Stimulated activated CD8-positive, alpha-beta memory T cell treated with anti-CD3 and anti-CD28 coated beads, Interleukin-12 subunit alpha, Interleukin-12 subunit beta, amount 100 ng/mL, for 24 hours (primary cell): ENCODE measurements around the gene DGUOK.

ENCODE experiments used
- DNase-seq: peaks from one replicate; pipeline ENCODE4 v3.0.0-alpha.2; 2020; ENCODE audit errors: extremely low read depth

Gene DGUOK

GRCh38 chr2:73998451-73998850, 71.8 kb downstream of the DGUOK start:
- DNase-seq = no peak

DNA sequence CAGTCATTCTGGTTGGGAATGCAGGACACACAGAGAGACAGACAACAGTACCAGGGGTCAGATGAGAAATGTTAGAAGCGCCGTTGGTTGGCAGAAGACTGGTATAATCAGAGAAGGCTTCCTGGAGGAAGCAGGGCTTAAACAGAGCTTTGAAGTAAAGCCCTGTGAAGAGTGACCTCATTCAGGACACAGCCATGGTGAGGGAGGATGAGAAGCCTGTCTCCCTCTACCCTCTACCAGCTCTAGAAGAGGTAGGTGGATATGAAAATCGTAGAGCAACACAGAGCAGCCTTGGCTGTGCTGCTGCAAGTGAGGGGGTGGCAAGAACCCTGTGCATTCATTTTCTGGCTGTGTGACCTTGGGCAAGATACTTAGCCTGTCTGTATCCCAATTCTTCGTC, 72.3 kb downstream of the DGUOK start:
- DNase-seq = no peak

GRCh38 chr2:73999881-74000597, 73.4 kb downstream of the DGUOK start:
- DNase-seq = no peak

DNA sequence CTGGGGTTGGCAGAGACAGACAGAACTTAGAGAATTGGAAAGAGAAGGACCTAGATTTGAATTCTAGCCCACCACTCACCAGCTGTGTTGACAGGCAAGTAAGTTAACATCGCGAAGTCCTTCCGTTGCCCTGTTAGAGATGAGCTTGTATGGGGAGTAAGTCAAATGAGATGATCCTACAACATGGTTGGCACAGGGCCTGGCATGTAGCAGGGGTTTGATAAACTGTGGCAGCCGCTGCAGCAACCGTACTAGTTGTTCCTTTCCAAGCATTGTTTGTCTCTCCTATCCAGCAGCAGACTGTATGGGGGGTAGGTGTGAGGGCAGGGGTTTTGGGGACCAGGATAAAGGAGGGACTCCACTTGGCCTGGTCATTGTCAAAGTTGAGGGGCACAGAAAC, 74.0 kb downstream of the DGUOK start:
- no peak for DNase-seq

DNA sequence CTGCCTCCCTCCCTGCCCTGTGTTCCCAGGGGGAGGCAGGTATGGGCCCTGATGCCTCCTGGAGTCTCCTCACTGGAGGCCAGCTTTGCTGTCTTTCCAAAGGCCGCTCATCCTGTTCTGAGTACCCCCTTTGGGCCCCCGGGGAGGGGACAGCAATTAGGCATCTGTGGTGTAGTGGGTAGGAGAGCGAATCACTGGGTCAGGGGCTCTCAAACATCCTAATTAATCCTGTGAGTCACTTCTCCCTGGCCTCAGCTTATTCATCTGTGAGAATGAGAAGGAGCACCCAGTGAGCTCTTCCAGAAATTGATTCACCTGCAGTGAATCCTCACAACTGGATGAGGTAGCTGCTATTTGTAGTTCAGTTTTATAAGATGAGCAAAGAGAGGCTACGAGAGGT, 74.4 kb downstream of the DGUOK start:
- no peak for DNase-seq

DNA sequence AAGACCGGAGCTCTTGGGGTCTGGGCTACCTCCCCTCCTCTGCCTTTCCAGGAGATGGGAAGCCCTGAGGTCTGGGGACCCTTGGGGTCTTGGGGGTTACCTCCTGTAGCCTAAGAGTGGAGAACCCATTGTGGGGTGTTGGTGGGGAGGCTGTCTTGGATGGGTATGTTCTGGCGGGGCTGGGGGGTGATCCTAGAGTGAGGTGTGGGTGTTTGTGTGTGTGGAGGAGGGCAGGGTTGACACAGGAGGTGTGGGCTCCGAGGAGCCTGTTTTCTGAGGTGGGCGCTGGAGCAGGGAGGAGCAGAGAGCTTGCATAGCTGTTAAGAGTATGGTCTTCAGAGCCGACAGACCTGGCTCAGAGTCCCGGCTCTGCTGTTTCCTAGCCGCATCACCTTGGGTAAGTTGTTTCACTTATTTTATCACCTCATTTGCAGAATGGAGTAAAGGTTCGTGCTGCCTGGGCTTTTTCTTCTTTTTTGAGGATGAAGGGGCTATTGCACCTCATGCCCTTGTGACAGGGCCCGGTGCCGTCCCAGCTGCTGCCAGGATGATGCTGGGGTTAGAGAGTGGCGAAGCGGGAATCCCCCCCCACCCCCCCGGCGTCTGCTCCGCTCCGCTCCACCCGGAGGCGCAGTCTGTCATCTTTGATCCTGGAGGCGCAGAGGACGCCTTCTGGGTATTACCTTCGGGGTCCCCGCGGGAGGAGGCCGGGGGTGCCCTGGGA, 75.3 kb downstream of the DGUOK start:
- no peak for DNase-seq

DNA sequence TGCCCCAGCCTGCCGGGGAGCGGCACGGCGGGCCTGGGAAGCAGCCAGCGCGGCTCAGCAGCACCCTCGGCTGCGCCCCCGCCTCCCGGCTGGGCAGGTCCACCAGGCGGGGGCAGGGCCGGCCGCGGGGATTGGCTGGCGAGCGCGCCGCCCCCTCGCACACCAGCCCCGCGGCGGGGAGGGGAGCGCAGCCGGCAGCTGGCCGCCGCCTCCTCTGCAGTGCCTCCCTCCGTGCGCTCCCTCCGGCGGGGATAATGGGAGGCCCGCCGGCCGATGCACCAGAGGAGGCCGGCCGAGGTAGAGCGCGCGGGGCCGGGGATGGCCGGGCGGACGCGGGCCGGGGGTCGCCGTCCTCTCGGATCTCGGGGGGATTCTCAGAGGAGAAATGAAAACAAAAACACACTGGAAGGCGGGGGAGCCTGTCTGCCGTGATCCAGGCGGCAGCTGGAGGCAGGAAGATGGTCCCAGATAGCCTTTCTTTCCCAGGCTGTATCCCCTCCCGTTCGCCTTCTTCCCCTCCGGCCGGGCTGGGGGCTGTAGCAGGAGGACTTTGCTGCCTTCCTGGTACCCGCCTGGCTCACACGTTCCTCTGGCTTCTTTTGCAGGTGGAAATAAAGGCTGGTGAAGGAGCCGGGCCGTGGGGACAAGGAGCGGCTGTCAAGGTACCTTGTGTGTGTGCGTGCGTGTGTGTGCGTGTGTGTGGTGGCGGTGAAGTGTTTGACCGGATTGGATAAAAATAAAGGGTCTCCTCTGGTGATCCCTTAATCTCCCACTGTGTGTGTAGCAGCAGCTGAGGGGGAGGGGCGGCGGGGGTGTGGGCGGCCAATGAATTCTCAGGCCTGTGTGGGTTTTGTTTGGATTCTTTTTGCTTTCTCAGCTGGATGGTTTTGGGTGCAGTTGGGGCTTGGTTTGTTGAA, 76.1 kb downstream of the DGUOK start:
- DNase-seq = no peak

DNA sequence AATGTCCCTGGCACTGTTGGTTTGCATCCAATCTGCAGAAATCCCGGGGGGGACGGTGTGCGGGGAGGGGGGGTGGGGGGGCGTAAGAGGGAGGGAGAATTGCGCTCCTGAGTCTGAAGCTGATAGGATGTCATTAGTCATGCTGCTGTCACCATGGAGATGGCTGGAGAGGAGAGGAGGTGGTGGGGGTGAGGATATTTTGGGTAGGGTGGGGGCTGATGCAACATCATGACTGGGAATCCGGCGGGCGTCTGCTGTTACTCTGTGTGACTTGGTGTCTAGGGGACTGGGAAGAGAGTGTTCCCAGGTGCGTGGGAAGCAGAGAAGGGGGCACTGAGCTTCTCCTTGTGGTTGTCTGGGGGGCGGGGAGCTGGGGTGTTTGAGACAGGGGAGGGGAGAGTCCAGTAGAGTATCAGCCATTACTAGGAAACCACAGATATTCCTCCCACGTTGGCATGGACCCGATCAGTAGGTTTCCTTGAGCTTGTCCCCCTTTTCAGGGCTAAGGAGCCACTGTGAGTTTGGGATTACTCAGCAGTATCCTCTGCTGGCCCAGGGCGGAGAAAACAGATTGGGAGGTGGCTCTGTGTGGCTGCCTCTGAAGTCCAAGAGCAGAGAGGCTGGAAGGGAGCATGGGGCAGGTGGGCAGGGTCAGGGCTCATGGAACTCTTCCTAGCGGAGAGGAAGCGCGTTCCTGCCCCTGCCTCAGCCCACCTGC, 77.0 kb downstream of the DGUOK start:
- DNase-seq = no peak

DNA sequence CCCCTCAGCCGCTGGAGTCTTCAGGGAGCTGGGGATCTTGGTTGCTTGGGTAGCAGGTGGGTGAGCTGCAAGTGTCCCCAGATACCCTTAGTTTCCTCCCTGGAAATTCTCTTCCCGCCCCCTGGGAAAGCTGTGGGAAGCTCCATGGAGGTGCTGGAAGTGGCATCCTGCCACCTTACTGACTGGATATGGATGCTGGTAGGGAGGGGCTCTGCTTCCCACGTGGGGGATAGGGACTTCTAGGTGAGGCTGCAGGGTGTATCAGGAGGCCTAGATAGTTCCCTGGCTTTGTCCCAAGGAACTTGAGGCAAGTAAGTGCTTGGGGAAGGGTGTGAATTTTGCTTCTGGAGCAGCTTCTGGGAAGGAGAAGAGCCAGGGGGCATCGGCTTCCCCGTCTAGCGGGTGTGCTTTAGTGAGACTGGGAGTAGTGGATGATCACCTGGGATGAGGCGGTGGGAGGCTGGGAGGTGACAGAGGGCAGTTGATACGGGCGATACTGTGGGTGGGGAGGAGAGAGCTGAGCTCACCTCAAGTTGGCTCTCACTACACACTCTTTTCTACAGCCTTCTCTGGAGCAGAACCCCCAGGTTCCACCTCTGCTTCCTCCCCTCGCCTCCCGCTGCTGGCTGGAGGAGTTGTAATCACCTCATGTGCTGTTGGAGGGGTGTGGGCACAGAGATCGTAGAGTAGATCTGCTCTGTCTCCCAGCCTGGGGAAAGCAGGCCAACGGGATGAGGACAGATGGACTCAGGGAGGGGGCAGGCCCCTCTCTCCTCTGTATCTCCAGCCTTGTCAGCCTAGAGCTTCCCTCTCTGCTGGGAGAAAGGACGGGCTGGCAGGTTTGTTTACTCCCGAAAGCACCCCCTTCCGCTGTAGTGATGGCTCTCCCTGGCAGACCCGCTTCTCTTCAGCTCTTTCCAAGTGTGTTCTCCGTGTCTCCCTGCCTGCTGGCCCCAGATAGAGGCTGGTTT, 77.8 kb downstream of the DGUOK start:
- DNase-seq = no peak

DNA sequence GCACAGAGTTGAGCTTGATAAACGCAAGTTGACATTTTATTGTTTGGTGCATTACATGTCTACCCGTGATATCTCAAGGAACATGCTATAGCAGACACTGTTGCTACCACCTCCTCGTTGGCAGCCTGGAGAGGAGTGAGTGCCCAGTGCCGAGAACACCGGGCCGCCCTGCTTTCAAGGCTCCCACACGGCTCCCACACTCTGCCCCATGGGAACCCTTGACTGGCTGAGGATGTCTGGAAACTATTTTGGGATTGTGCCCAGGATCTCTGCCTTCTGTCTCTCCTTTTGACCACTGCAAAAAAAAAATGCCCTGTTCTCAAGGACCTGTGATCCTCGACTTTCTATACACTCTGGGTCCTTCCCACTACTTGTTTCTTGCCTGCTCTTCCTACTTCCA, 79.1 kb downstream of the DGUOK start:
- DNase-seq = no peak

GRCh38 chr2:74006459-74006858, 79.8 kb downstream of the DGUOK start:
- no peak for DNase-seq

DNA sequence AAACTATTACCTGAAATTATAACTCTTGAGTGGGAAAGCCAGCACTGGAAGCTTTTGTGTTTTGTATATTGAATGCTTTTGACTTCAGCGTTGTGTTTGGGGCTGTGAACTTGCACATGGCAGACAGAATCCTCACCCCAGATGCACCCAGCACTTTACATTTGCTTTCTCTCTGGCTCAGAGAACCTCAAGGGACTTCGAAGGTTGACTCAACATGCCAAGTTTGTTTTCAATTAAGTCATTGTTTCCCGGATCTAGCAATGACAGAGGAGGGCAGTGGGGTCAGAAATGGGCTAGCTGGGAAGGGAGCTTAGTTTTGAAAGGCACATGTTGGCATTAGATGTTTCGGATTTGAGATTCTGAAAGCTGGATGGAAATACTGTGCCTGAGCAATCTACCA, 80.4 kb downstream of the DGUOK start:
- no peak for DNase-seq

DNA sequence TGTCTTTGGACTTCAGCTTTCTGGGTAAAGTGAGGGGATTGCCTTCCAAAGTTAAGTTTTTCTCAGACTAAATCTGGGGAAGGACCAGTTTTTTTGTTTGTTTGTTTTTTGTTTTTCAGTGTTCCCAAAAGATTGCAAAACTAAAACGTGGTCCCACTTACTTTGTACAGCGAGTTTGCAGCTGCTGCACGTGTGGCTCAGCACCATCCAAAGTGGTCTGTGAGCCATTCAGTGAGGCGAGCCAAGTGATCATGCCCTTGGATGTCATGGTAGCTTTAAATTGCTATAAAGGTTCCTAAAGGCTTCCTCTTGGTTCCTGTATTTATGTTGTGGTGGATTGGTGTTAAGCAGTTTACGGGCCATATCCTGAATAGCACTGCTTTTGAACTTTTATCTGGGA, 81.0 kb downstream of the DGUOK start:
- no peak for DNase-seq
